WTC11 (cell line): ENCODE data around the gene STPG4.

Source experiments
- ATF1 ChIP-seq: sonication (generic); formaldehyde crosslinking; IDR thresholded peaks from 2 replicates; pipeline ENCODE4 v1.8.1; 2023; ENCODE audit warnings: mild to moderate bottlenecking, moderate library complexity, missing genetic modification reagents
- ESRRA ChIP-seq: sonication (generic); formaldehyde crosslinking; IDR thresholded peaks from 2 replicates; pipeline ENCODE4 v1.8.1; 2022; ENCODE audit warnings: mild to moderate bottlenecking, missing genetic modification reagents, borderline replicate concordance
- ETV6 ChIP-seq: sonication (generic); formaldehyde crosslinking; IDR thresholded peaks from 2 replicates; pipeline ENCODE4 v1.8.1; 2022; ENCODE audit warnings: mild to moderate bottlenecking, missing genetic modification reagents
- NR3C1 ChIP-seq: sonication (generic); formaldehyde crosslinking; conservative IDR thresholded peaks from 2 replicates; pipeline ENCODE4 v1.8.1; 2023; ENCODE audit warnings: low read depth, mild to moderate bottlenecking, missing genetic modification reagents
- RELA ChIP-seq: sonication (generic); formaldehyde crosslinking; IDR thresholded peaks from 2 replicates; pipeline ENCODE4 v1.8.1; 2022; ENCODE audit warnings: missing genetic modification reagents, mild to moderate bottlenecking, borderline replicate concordance
- ZNF263 ChIP-seq: sonication (generic); formaldehyde crosslinking; IDR thresholded peaks from 2 replicates; pipeline ENCODE4 v1.8.1; 2022; ENCODE audit warnings: low read depth, mild to moderate bottlenecking, moderate library complexity, missing genetic modification reagents
- TF ChIP-seq, protein P1 (sequence below): sonication (generic); formaldehyde crosslinking; IDR thresholded peaks from 2 replicates; pipeline ENCODE4 v1.8.0; 2023; ENCODE audit warnings: mild to moderate bottlenecking, missing genetic modification reagents
- TF ChIP-seq, protein P2 (sequence below): fragments of 200-600 bp; IDR thresholded peaks from 2 replicates; pipeline ENCODE4 v1.8.0; 2022; ENCODE audit warnings: antibody characterized with exemption
- TF ChIP-seq, protein P3 (sequence below): sonication (generic); formaldehyde crosslinking; IDR thresholded peaks from 2 replicates; pipeline ENCODE4 v1.8.1; 2022; ENCODE audit warnings: mild to moderate bottlenecking, moderate library complexity, missing genetic modification reagents

DNA sequence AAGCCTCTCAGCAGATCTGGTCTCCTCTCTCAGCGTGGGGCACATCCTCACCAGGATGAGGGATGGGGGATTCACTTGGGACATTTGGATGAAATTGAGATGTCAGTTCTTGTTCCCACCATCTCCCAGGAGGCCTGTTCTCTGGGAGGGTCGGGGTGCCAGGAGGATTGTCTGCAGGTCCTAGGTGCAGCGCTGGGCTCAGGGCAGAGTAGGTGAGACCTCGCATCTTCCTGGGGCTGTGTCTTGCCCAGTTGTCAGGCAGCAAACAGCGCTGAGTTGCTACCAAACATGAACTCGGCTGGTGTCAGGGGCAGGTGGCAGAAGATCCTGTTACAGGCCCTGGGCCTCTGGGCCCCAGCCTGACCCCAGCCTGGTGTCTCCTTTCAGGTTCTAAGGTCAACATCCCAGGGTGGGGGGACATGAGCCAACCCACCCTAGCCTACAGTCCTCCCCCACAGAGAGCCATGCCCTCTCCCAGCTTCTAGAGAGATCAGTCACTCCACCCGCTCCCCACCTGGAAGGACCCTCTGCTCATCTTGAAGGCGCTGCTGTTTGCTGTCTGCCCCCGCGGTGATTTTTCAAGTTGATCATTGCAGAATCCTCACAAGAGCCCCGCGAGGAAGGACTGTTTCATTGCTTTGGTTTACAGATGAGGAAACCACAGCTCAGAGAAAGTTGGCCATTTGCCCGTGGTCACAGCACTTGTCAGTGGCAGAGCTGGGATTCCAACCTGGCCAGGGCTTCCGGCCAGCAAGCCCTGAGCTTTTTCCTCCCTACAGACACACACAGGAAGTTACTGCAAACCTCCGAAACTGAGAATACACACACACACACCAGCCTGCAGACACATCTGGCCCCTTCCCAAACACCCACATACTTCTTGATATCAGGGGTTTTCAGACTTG lies 83.9 kb downstream of the STPG4 start:
- TF ChIP-seq, protein P1, sequence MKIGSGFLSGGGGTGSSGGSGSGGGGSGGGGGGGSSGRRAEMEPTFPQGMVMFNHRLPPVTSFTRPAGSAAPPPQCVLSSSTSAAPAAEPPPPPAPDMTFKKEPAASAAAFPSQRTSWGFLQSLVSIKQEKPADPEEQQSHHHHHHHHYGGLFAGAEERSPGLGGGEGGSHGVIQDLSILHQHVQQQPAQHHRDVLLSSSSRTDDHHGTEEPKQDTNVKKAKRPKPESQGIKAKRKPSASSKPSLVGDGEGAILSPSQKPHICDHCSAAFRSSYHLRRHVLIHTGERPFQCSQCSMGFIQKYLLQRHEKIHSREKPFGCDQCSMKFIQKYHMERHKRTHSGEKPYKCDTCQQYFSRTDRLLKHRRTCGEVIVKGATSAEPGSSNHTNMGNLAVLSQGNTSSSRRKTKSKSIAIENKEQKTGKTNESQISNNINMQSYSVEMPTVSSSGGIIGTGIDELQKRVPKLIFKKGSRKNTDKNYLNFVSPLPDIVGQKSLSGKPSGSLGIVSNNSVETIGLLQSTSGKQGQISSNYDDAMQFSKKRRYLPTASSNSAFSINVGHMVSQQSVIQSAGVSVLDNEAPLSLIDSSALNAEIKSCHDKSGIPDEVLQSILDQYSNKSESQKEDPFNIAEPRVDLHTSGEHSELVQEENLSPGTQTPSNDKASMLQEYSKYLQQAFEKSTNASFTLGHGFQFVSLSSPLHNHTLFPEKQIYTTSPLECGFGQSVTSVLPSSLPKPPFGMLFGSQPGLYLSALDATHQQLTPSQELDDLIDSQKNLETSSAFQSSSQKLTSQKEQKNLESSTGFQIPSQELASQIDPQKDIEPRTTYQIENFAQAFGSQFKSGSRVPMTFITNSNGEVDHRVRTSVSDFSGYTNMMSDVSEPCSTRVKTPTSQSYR (CRISPR knock-in tag) = no peak
- TF ChIP-seq, protein P2, sequence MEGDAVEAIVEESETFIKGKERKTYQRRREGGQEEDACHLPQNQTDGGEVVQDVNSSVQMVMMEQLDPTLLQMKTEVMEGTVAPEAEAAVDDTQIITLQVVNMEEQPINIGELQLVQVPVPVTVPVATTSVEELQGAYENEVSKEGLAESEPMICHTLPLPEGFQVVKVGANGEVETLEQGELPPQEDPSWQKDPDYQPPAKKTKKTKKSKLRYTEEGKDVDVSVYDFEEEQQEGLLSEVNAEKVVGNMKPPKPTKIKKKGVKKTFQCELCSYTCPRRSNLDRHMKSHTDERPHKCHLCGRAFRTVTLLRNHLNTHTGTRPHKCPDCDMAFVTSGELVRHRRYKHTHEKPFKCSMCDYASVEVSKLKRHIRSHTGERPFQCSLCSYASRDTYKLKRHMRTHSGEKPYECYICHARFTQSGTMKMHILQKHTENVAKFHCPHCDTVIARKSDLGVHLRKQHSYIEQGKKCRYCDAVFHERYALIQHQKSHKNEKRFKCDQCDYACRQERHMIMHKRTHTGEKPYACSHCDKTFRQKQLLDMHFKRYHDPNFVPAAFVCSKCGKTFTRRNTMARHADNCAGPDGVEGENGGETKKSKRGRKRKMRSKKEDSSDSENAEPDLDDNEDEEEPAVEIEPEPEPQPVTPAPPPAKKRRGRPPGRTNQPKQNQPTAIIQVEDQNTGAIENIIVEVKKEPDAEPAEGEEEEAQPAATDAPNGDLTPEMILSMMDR = no peak
- TF ChIP-seq ZNF263 (CRISPR knock-in tag) (no peak), NR3C1 (CRISPR knock-in tag) (no peak), ESRRA (CRISPR knock-in tag) (no peak), ETV6 (CRISPR knock-in tag) (no peak), ATF1 (CRISPR knock-in tag) (no peak), RELA (no peak)
- TF ChIP-seq, protein P3, sequence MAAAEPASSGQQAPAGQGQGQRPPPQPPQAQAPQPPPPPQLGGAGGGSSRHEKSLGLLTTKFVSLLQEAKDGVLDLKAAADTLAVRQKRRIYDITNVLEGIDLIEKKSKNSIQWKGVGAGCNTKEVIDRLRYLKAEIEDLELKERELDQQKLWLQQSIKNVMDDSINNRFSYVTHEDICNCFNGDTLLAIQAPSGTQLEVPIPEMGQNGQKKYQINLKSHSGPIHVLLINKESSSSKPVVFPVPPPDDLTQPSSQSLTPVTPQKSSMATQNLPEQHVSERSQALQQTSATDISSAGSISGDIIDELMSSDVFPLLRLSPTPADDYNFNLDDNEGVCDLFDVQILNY = no peak
